Adrenal gland (tissue), 5 donors: ENCODE data around the gene SMPD2.
"Not testable (repeated sequence)": the region's sequence is repeated elsewhere in the genome, so short reads cannot be mapped to it uniquely, and the experiment has no call there.

Experiments
- POLR2A ChIP-seq, 2 donors: fragments of 450-650 bp; IDR thresholded peaks; one replicate each; pipeline ENCODE4 v1.6.1; 2017; ENCODE audit warnings: antibody characterized with exemption in 2 of 2, mild to moderate bottlenecking in 2 of 2, moderate library complexity in 1 of 2
- TF ChIP-seq, protein P1 (sequence below), 6 experiments: fragments of 450-650 bp in 4 of 6; fragments of 200-600 bp in 2 of 6; sonication (generic) in 1 of 6; IDR thresholded peaks; 1 replicate in 5 of 6; 2 replicates in 1 of 6; pipeline versions ENCODE4 v1.5.1 to v1.8.0; 2016 to 2021; ENCODE audit warnings: antibody characterized with exemption in 6 of 6, mild to moderate bottlenecking in 2 of 6, moderate library complexity in 1 of 6
- donor health status: DM: no; HTN: no; CAD: no.

DNA sequence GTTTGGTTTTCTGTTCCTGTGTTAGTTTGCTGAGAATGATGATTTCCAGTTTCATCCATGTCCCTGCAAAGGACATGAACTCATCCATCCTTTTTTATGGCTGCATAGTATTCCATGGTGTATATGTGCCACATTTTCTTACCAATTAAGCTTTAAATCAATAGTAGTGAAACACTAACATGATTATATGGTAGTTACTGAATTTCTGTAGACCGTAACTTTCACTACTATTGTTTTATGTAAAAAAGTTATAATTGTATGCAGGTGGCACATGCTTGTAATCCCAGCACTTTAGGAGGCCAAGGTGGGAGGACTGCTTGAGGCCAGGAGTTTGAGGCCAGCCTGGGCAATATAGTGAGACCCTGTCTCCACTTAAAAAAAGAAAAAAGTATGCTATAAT, 20.7 kb downstream of the SMPD2 start:
- TF ChIP-seq, protein P1, sequence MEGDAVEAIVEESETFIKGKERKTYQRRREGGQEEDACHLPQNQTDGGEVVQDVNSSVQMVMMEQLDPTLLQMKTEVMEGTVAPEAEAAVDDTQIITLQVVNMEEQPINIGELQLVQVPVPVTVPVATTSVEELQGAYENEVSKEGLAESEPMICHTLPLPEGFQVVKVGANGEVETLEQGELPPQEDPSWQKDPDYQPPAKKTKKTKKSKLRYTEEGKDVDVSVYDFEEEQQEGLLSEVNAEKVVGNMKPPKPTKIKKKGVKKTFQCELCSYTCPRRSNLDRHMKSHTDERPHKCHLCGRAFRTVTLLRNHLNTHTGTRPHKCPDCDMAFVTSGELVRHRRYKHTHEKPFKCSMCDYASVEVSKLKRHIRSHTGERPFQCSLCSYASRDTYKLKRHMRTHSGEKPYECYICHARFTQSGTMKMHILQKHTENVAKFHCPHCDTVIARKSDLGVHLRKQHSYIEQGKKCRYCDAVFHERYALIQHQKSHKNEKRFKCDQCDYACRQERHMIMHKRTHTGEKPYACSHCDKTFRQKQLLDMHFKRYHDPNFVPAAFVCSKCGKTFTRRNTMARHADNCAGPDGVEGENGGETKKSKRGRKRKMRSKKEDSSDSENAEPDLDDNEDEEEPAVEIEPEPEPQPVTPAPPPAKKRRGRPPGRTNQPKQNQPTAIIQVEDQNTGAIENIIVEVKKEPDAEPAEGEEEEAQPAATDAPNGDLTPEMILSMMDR (IDR thresholded peaks at IDR 0.05) = not testable (repeated sequence)
- not testable (repeated sequence) for TF ChIP-seq POLR2A (IDR thresholded peaks at IDR 0.05)
